CD8-positive, alpha-beta memory T cell (primary cell): ENCODE data around the gene KMT2C. TPM values are rescaled to one million over a fixed set of nuclear protein-coding genes. Genes with fewer than 3 reads are reported as not detected.
"Not testable (repeated sequence)": the region's sequence is repeated elsewhere in the genome, so short reads cannot be mapped to it uniquely, and the experiment has no call there.

Source experiments
- CTCF ChIA-PET: fragments of 350-600 bp; sonication (Branson Sonifier 250); formaldehyde crosslinking; loops from one replicate; lab custom pipeline; 2021; ENCODE audit warnings: antibody characterized with exemption; lab: Charles Lee
- POLR2A ChIA-PET: fragments of 350-600 bp; sonication (Branson Sonifier 250); formaldehyde crosslinking; loops from one replicate; lab custom pipeline; 2021; ENCODE audit warnings: antibody characterized with exemption; lab: Charles Lee
- DNase-seq, 5 donors: peaks; one replicate each; pipeline versions ENCODE4 v3.0.0 to v3.0.0-alpha.2; 2020 to 2022; ENCODE audit warnings: mixed read lengths in 1 of 5
- H3K27ac ChIP-seq: one replicate; pipeline ENCODE4 v1.7.0; 2013; ENCODE audit warnings: low read depth, mild to moderate bottlenecking, low read length, moderate library complexity
- H3K27me3 ChIP-seq: 2 replicates; pipeline ENCODE4 v1.7.0; 2013; ENCODE audit warnings: low read length, mild to moderate bottlenecking; ENCODE audit not compliant: insufficient read depth, poor library complexity, severe bottlenecking
- H3K36me3 ChIP-seq: 2 replicates; pipeline ENCODE4 v1.7.0; 2013; ENCODE audit warnings: mild to moderate bottlenecking, low read length, moderate library complexity; ENCODE audit not compliant: insufficient read depth
- H3K4me1 ChIP-seq: 2 replicates; pipeline ENCODE4 v1.7.0; 2013; ENCODE audit warnings: mild to moderate bottlenecking, low read length, moderate library complexity; ENCODE audit not compliant: insufficient read depth
- H3K4me3 ChIP-seq: 2 replicates; pipeline ENCODE4 v1.7.0; 2013; ENCODE audit warnings: mild to moderate bottlenecking, low read length
- H3K9me3 ChIP-seq: 2 replicates; pipeline ENCODE4 v1.7.0; 2013; ENCODE audit warnings: mild to moderate bottlenecking, low read length
- H3K27ac Mint-ChIP-seq, 8 donors: one replicate each; pipeline ENCODE4 v1.8.0; 2020 to 2021; ENCODE audit warnings: mixed read lengths in 8 of 8, mild to moderate bottlenecking in 6 of 8, inconsistent platforms in 3 of 8, moderate library complexity in 3 of 8
- H3K27me3 Mint-ChIP-seq, 2 donors: one replicate each; pipeline ENCODE4 v1.8.0; 2020 to 2021; ENCODE audit warnings: mixed read lengths in 2 of 2, mild to moderate bottlenecking in 1 of 2, moderate library complexity in 1 of 2
- H3K36me3 Mint-ChIP-seq, 3 donors: one replicate each; pipeline ENCODE4 v1.8.0; 2020 to 2021; ENCODE audit warnings: mixed read lengths in 3 of 3, inconsistent platforms in 1 of 3, mild to moderate bottlenecking in 1 of 3
- H3K4me1 Mint-ChIP-seq, 3 donors: one replicate each; pipeline ENCODE4 v1.8.0; 2020 to 2021; ENCODE audit warnings: mixed read lengths in 3 of 3, inconsistent platforms in 1 of 3, mild to moderate bottlenecking in 1 of 3
- H3K4me3 Mint-ChIP-seq, 7 donors: one replicate each; pipeline ENCODE4 v1.8.0; 2020 to 2021; ENCODE audit warnings: mixed read lengths in 7 of 7, mild to moderate bottlenecking in 6 of 7, moderate library complexity in 4 of 7, inconsistent platforms in 2 of 7
- H3K9me3 Mint-ChIP-seq, 5 donors: one replicate each; pipeline ENCODE4 v1.8.0; 2020 to 2022; ENCODE audit warnings: mixed read lengths in 5 of 5, mild to moderate bottlenecking in 3 of 5, moderate library complexity in 2 of 5, inconsistent platforms in 1 of 5
- polyA plus RNA-seq: library from polyadenylated mRNA; unstranded; fragments of 300-500 nt; fragmentation: Illumina TruSeq; gene quantifications from one replicate; pipeline ENCODE4 v1.2.3, GENCODE V29; 2021
- total RNA-seq, 2 experiments: library from RNA; stranded (reverse); gene quantifications; one replicate each; pipeline ENCODE4 v1.2.3, GENCODE V29; 2021

Gene KMT2C
- total and polyA plus RNA-seq, 3 experiments from 2014 or later: 18.7 to 45.3 (median 42.0) TPM

GRCh38 chr7:152436931-152437575 lies 1.2 kb upstream of the KMT2C start:
- POLR2A ChIA-PET: interaction anchor here (4.2 kb wide), 1 partner anchor 26 kb away, joined by 28 read pairs; no protein-coding TSS in a partner anchor
- H3K36me3 ChIP-seq, DNase-seq, H3K9me3 ChIP-seq, H3K9me3 Mint-ChIP-seq, H3K27me3 ChIP-seq, CTCF ChIA-PET, H3K27me3 Mint-ChIP-seq: not testable (repeated sequence)
- Mint-ChIP-seq H3K4me3 (peak overlapping the region; percentile 83 to 98 (median 88)), H3K4me1 (peaks cover 25 to 29% (median 28%) of the 10 kb centered on the region in 3 donors), H3K36me3 (peaks cover 0 to 11% (median 0%) of the 10 kb centered on the region in 3 donors), H3K27ac (peak overlapping the region; percentile 88 to 99 (median 95))
- H3K4me1 ChIP-seq: peaks cover 20% of the 10 kb centered on the region
- peak overlapping the region; percentile 93 for H3K27ac ChIP-seq
- peak overlapping the region; percentile 79 for H3K4me3 ChIP-seq

- Mint-ChIP-seq H3K9me3 (no peaks in the 10 kb centered on the region), H3K27ac (peak overlapping the region; percentile 88 to 99 (median 95)), H3K27me3 (peaks cover 0 to 9% of the 10 kb centered on the region in 2 donors), H3K4me1 (peaks cover 27 to 34% (median 33%) of the 10 kb centered on the region in 3 donors), H3K4me3 (peak overlapping the region; percentile 83 to 98 (median 88)), H3K36me3 (peaks cover 0 to 11% (median 0%) of the 10 kb centered on the region in 3 donors)
- ChIA-PET POLR2A (interaction anchor here (0.5 to 4.2 kb wide), 3 partner anchors 27 to 143 kb away, joined by 3 to 28 read pairs (median 6); no protein-coding TSS in a partner anchor), CTCF (no interaction called here)
- H3K4me1 ChIP-seq: peaks cover 23% of the 10 kb centered on the region
- no peaks in the 10 kb centered on the region for H3K36me3 ChIP-seq
- peak; percentile 86 to 93 (median 90) for DNase-seq
- H3K27ac ChIP-seq: peak overlapping the region; percentile 93
- H3K4me3 ChIP-seq: peak overlapping the region; percentile 79
- no peaks in the 10 kb centered on the region for H3K27me3 ChIP-seq
- H3K9me3 ChIP-seq: no peaks in the 10 kb centered on the region
These were observed 518 bp upstream of the KMT2C start for GRCh38 chr7:152436111-152436930.

- not testable (repeated sequence) for H3K36me3 ChIP-seq, H3K27me3 Mint-ChIP-seq, H3K9me3 Mint-ChIP-seq, H3K27me3 ChIP-seq, H3K9me3 ChIP-seq
- POLR2A ChIA-PET: interaction anchor here (0.7 to 4.2 kb wide), 2 partner anchors 29 to 32 kb away, joined by 3 to 28 read pairs; no protein-coding TSS in a partner anchor
- peak overlapping the region; percentile 69 for H3K4me3 ChIP-seq
- CTCF ChIA-PET: interaction anchor here (1.6 to 2.0 kb wide), 2 partner anchors 28 to 97 kb away, joined by 7 to 9 read pairs; no protein-coding TSS in a partner anchor
- Mint-ChIP-seq H3K4me1 (peaks cover 34 to 49% (median 47%) of the 10 kb centered on the region in 3 donors), H3K27ac (peak overlapping the region; percentile 83 to 96 (median 92)), H3K4me3 (peak overlapping the region; percentile 86 to 92 (median 89)), H3K36me3 (peaks cover 0 to 11% (median 0%) of the 10 kb centered on the region in 3 donors)
- H3K27ac ChIP-seq: peak overlapping the region; percentile 78
- H3K4me1 ChIP-seq: peaks cover 35% of the 10 kb centered on the region
- peak; percentile 6 to 57 (median 25) for DNase-seq
These were observed 1.1 kb downstream of the KMT2C start for GRCh38 chr7:152434511-152435383.

GRCh38 chr7:152433721-152434490 lies 1.9 kb downstream of the KMT2C start:
- peak overlapping the region; percentile 86 to 92 (median 89) for H3K4me3 Mint-ChIP-seq
- Histone ChIP-seq H3K27ac (peak overlapping the region; percentile 78), H3K4me1 (peaks cover 42% of the 10 kb centered on the region), H3K4me3 (peak overlapping the region; percentile 69)
- not testable (repeated sequence) for H3K27me3 Mint-ChIP-seq, H3K36me3 ChIP-seq, H3K27me3 ChIP-seq, H3K9me3 ChIP-seq, H3K9me3 Mint-ChIP-seq
- H3K27ac Mint-ChIP-seq: peak overlapping the region; percentile 83 to 96 (median 92)
- H3K36me3 Mint-ChIP-seq: peaks cover 0 to 11% (median 0%) of the 10 kb centered on the region in 3 donors
- peaks cover 38 to 56% (median 54%) of the 10 kb centered on the region in 3 donors for H3K4me1 Mint-ChIP-seq
- peak; percentile 42 to 81 (median 61) for DNase-seq
- ChIA-PET POLR2A (interaction anchor here (4.2 kb wide), 1 partner anchor 30 kb away, joined by 28 read pairs; no protein-coding TSS in a partner anchor), CTCF (interaction anchor here (1.6 to 2.0 kb wide), 2 partner anchors 29 to 97 kb away, joined by 7 to 9 read pairs; no protein-coding TSS in a partner anchor)

GRCh38 chr7:152432735-152433134 lies 3.1 kb downstream of the KMT2C start:
- CTCF ChIA-PET, H3K4me3 ChIP-seq, H3K27me3 ChIP-seq, H3K36me3 ChIP-seq, DNase-seq, H3K9me3 ChIP-seq, H3K27me3 Mint-ChIP-seq, H3K9me3 Mint-ChIP-seq: not testable (repeated sequence)
- Histone ChIP-seq H3K4me1 (peaks cover 52% of the 10 kb centered on the region), H3K27ac (peak overlapping the region; percentile 78)
- Mint-ChIP-seq H3K4me1 (peaks cover 46 to 65% (median 63%) of the 10 kb centered on the region in 3 donors), H3K4me3 (peak overlapping the region in 5 of 7 donors; percentile 19 to 91 (median 88)), H3K27ac (peak overlapping the region in 2 of 8 donors; percentile 20 to 47), H3K36me3 (peaks cover 0 to 11% (median 0%) of the 10 kb centered on the region in 3 donors)
- POLR2A ChIA-PET: interaction anchor here (0.7 kb wide), 1 partner anchor 175 kb away, joined by 3 read pairs; no protein-coding TSS in a partner anchor

GRCh38 chr7:152430854-152431253 lies 4.9 kb downstream of the KMT2C start:
- CTCF ChIA-PET: no interaction called here
- no peaks in the 10 kb centered on the region for H3K9me3 ChIP-seq
- DNase-seq: no peak
- H3K4me3 ChIP-seq: no peak overlapping the region
- H3K4me3 Mint-ChIP-seq: peak overlapping the region in 2 of 7 donors; percentile 14 to 33
- POLR2A ChIA-PET: interaction anchor here (0.7 kb wide), 1 partner anchor 74 kb away, joined by 7 read pairs; no protein-coding TSS in a partner anchor
- H3K27ac Mint-ChIP-seq: peak overlapping the region in 2 of 8 donors; percentile 27 to 43
- peaks cover 0 to 9% (median 0%) of the 10 kb centered on the region in 3 donors for H3K36me3 Mint-ChIP-seq
- H3K27me3 ChIP-seq: no peaks in the 10 kb centered on the region
- no peak overlapping the region for H3K27ac ChIP-seq
- no peaks in the 10 kb centered on the region for H3K36me3 ChIP-seq
- H3K4me1 ChIP-seq: peaks cover 65% of the 10 kb centered on the region
- H3K9me3 Mint-ChIP-seq: no peaks in the 10 kb centered on the region
- peaks cover 54 to 74% (median 71%) of the 10 kb centered on the region in 3 donors for H3K4me1 Mint-ChIP-seq
- peaks cover 0 to 6% of the 10 kb centered on the region in 2 donors for H3K27me3 Mint-ChIP-seq
